ENCODE results near the gene THOC6. TPM values are rescaled to one million over a fixed set of nuclear protein-coding genes. Genes with fewer than 3 reads are reported as not detected.
"Not testable (repeated sequence)": the region's sequence is repeated elsewhere in the genome, so short reads cannot be mapped to it uniquely, and the experiment has no call there.

The THOC6 gene
- total RNA-seq, 1 donor, result 45.0 TPM

DNA sequence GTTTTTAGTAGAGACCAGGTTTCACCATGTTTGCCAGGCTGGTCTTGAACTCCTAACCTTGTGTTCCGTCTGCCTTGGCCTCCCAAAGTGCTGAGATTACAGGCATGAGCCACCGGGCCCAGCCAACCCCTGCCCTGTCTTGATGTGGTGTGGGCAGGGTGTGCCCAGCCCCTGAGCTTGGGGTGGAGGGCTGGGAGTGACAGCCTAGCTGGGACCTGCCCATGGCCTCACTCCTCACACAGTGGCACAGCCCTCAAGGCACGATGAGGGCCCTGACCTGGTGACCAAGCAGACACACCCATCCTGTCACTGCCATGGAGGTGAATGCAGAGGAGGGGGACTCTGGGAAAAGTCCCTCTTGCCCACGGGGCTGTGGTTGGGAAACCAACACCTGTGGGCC, 44.7 kb downstream of the THOC6 start:
- no peak for DNase-seq (ENCODE audit: low read depth in 2 of 3, low spot score in 2 of 3)

DNA sequence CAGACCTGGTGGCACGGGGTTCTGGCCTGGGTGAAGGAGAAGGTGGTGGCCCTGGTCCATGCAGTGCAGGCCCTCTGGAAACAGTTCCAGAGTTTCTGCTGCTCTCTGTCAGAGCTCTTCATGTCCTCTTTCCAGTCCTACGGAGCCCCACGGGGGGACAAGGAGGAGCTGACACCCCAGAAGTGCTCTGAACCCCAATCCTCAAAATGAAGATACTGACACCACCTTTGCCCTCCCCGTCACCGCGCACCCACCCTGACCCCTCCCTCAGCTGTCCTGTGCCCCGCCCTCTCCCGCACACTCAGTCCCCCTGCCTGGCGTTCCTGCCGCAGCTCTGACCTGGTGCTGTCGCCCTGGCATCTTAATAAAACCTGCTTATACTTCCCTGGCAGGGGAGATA, 45.3 kb downstream of the THOC6 start:
- DNase-seq (ENCODE audit: low read depth in 2 of 3, low spot score in 2 of 3), result not testable (repeated sequence)

DNA sequence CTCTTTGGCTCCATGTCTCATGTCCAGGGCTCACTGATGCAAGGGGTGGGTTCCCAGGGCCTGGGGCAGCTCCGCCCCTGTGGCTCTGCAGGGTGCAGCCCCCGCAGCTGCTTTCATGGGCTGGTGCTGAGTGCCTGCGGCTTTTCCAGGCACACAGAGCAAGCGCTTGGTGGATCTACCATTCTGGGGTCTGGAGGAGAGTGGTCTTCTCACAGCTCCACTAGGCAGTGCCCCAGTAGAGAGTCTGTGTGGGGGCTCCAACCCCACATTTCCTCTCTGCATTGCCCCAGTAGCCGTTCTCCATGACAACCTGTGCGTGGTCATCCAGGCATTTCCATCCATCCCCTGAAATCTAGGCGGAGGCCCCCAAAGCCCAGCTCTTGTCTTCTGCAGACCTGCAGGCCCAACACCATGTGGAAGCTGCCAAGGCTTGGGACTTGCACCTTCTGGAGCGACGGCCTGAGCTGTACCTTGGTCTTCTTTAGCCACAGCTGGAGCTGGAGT, 46.8 kb downstream of the THOC6 start:
- DNase-seq (ENCODE audit: low read depth in 2 of 3, low spot score in 2 of 3), result no peak

DNA sequence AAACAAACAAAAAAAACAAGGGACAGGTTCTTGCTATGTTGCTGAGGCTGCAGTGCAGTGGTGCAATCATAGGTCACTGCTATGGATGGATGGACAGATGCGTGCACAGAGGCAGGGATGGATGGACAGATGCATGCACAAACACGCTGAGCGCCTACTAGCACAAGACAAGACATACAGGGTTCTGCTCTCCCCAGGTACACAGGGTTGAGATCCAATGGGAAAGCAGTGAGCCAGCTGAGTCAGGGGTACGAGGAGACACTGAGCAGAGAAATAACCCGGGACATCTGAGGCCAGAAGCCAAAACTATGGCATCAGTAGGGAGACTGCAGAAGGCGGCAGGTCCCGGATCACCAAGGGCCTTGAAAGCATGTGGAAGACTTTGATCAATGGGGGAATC, 47.8 kb downstream of the THOC6 start:
- no peak for DNase-seq (ENCODE audit: low read depth in 2 of 3, low spot score in 2 of 3)

DNA sequence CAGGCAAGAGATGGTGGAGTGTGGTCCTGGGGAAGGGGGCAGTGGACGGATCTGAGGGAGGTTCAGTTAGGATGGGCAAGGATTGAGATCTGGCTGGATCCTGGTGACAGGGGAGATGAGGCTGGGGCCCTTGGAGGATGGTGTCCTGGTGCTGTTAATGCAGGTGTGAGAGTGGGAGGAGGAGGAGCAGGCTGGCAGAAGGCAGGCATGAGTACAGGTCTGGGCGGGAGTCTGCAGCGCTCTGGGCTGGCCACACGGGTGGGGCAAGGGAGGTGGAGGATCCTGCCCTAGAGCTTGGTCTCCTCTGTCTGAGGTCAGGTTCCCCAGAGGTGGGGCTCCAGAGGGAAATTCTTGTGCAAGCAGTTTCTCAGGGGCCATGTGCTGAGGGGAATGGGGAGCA, 48.3 kb downstream of the THOC6 start:
- DNase-seq (ENCODE audit: low read depth in 2 of 3, low spot score in 2 of 3), result not testable (repeated sequence)

DNA sequence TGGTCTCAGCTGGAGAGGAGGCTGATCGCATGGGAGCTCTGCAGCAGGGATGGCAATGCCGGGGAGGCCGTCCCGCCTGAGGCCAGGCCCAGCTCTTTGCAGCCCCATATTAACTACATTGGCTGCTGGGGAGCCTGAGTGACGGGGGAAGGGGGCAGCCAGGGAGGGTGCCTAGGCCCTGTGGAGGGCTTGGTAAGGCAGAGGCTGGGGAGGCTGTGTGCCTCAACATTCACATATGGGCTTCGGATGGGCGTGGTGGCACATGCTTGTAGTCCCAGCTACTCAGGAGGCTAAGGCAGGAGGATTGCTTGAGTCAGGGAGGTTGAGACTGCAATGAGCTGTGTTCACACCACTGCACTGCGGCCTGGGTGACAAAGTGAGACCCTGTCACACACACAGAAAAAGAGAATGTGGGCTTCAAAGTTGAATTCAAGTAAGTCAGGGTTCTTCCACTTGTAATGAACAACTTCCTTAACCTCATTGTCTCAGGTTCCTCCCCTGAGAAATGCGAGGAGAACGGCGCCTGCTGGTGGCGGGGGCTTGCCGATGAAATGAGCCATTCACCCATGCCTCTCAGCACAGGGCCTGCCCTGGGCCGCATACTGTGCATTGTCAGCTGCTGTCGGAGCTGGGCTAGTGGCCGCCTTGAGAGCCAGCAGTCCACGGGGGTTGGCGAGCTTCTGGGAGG, 48.9 kb downstream of the THOC6 start:
- peak in 1 of 3 donors; percentile 30 for DNase-seq (ENCODE audit: low read depth in 2 of 3, low spot score in 2 of 3)

DNA sequence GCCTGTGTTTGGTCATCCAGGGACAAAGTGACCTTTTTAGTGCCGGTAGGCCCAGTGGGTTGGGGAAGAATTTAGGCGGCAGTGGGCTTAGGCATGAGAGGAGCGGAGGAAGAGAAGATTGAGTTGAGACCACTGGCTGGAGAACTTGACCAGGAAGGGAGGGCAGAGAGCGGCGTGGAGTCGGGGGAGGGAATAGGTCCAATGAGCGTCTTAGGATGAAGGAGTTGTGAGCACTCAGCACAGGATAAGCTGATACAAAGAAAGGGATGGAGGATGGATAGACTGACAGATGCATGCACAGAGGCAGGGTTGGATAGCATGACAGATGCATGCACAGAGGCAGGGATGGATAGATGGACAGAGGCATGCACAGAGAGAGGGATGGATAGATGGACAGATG, 49.6 kb downstream of the THOC6 start:
- no peak for DNase-seq (ENCODE audit: low read depth in 2 of 3, low spot score in 2 of 3)

DNA sequence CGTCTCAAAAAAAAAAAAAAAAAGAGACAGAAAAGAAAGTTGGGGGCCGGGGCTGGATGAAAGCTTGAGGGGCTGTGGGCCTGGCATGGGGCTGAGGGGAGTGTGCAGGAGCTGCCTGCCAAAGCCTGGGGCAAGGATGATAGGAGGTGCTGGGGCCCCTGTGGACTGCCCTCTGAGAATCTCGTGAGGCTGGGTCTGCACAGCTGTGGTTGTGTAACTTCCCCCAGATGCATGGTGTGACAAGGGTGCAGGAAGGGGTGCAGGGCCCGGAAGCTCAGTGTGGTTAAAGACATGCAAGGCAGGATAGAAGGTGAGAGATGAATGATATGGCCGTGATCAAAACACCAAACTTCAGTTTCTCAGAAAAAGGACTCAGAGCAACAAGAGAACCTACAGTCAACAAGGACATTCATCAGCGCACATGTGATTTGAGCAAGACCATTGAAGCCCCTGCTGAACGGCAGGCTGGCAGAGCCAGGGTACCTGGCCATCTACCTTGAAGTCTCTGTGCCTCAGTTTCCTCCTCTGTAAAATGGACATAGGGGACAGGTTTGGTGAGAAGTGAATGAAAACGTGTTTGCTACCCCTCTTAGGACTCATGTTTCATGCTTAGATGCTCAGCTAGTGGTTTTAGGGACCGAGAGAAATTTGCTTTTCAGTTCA, 51.2 kb downstream of the THOC6 start:
- DNase-seq (ENCODE audit: low read depth in 2 of 3, low spot score in 2 of 3), result peak; percentile 60 to 94 (median 86)

DNA sequence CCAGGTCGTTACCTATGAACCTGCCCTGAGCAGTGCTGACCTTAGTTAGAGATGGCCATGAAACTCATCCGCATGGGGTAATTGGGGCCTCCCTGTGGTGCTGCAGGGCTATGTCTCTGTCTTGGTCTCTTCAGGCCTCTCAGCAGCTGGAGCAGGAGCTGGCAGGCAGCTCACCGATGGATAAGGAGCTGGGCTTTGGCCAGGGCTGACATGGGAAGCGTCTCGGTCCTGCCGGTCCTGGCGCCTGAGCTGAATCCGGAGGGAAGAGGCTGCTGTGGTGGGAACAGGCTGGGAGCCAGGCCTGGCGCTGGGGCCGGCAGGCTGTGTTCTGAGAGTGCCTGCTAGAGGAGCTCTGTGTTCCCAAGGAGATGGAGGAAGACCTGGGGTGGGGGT, 51.7 kb downstream of the THOC6 start:
- DNase-seq (ENCODE audit: low read depth in 2 of 3, low spot score in 2 of 3), result no peak

DNA sequence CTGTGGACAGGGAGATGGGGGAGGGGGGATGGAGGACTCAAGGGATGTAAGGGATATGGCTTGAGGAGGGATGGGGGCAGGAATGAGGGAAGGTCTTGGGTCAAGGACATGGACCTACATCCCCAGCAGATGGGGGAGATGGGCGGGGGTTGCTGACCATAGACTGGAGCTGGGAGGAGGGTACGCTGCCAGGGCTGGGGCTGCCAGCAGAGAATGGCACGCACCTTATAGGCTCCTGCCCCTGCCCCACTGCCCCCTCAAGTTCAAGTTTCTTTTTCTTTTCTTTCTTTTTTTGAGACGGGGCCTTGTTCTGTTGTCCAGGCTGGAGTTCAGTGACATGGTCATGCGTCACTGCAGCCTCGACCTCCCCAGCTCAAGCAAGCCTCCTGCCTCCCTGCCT, 52.1 kb downstream of the THOC6 start:
- DNase-seq (ENCODE audit: low read depth in 2 of 3, low spot score in 2 of 3), result not testable (repeated sequence)

DNA sequence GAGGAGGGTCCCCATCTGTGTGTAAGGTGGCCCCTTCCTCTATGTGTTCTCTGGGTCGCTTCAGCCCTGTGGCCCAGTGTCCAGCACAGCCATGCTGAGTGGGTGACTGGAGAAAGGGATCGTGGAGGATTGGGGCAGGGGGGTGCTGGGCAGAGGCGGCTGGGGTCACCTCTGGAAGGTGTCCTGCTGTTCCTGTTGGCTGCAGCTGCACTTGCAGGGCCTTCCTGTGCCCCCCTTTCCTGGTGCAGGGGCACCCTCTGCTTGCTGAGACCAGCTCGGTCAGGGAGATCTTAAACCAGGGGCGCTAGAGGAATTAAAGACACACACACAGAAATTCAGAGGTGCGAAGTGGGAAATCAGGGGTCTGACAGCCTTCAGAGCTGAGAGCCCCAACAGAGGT, 52.7 kb downstream of the THOC6 start:
- DNase-seq (ENCODE audit: low read depth in 2 of 3, low spot score in 2 of 3), result no peak

Small RNA genes within 50 kb of the gene (small RNA-seq; reads per million reads assigned to genes)
- not detected for gene LINC00514

Other genes with a start within 250 kb of the THOC6 start
- 263 TPM for gene ELOB, start 246.8 kb upstream of the THOC6 start, total RNA-seq
- not detected for gene PRSS33, start 236.5 kb upstream of the THOC6 start, total RNA-seq
- 0.27 TPM for gene PRSS41, start 225.6 kb upstream of the THOC6 start, total RNA-seq
- gene PRSS21, start 206.8 kb upstream of the THOC6 start, total RNA-seq, result 27.2 TPM
- gene ZG16B, start 193.7 kb upstream of the THOC6 start, total RNA-seq, result 4.3 TPM
- gene PRSS22, start 165.9 kb upstream of the THOC6 start, total RNA-seq, result not detected
- gene FLYWCH2, start 140.8 kb upstream of the THOC6 start, total RNA-seq, result 54.1 TPM
- gene FLYWCH1, start 112.1 kb upstream of the THOC6 start, total RNA-seq, result 28.3 TPM
- gene KREMEN2, start 59.8 kb upstream of the THOC6 start, total RNA-seq, result under 0.01 TPM
- 19.4 TPM for gene PAQR4, start 54.7 kb upstream of the THOC6 start, total RNA-seq
- 7.3 TPM for gene PKMYT1, start 43.6 kb upstream of the THOC6 start, total RNA-seq
- 0.27 TPM for gene CLDN9, start 11.1 kb upstream of the THOC6 start, total RNA-seq
- 0.27 TPM for gene CLDN6, start 5.9 kb upstream of the THOC6 start, total RNA-seq
- 7.8 TPM for gene TNFRSF12A, start 3.7 kb upstream of the THOC6 start, total RNA-seq
- gene HCFC1R1, start 93 bp upstream of the THOC6 start, total RNA-seq, result 17.8 TPM
- not detected for gene BICDL2, start 12.9 kb downstream of the THOC6 start, total RNA-seq
- 0.27 TPM for gene MMP25, start 22.5 kb downstream of the THOC6 start, total RNA-seq
- gene IL32, start 41.6 kb downstream of the THOC6 start, total RNA-seq, result 0.54 TPM
- gene ZSCAN10, start 75.3 kb downstream of the THOC6 start, total RNA-seq, result under 0.01 TPM
- gene ZNF205, start 88.6 kb downstream of the THOC6 start, total RNA-seq, result 4.8 TPM
- gene ZNF213, start 111.0 kb downstream of the THOC6 start, total RNA-seq, result 7.0 TPM
- not detected for gene OR1F1, start 164.2 kb downstream of the THOC6 start, total RNA-seq
- gene ZNF200, start 211.1 kb downstream of the THOC6 start, total RNA-seq, result 4.6 TPM
- gene MEFV, start 232.6 kb downstream of the THOC6 start, total RNA-seq, result 0.81 TPM

All from hematopoietic multipotent progenitor cell (in vitro differentiated cells).